GM12878 (cell line): ENCODE measurements around the gene DCAF6. TPM values are rescaled to one million over a fixed set of nuclear protein-coding genes. Genes with fewer than 3 reads are reported as not detected.

Experiments
- ATAC-seq: fragments of 200-7000 bp; cut with Tn5 transposase; 3 replicates; pipeline ENCODE4 v1.9.1; 2020; ENCODE audit warnings: mild to moderate bottlenecking, moderate library complexity
- BruUV-seq: library from RNA; stranded (reverse); fragments of 400-500 nt; replicated peaks from 2 replicates; lab custom pipeline; 2021; lab: Mats Ljungman, UMichigan
- CTCF ChIA-PET: fragments of 300-600 bp; sonication (Branson Sonifier 250); formaldehyde crosslinking; extraction: SDS; loops from one replicate; lab custom pipeline; 2021; ENCODE audit warnings: inconsistent platforms; lab: Yijun Ruan, JAX
- POLR2A ChIA-PET: fragments of 350-600 bp; formaldehyde crosslinking; extraction: SDS; loops from one replicate; lab custom pipeline; 2021; ENCODE audit warnings: inconsistent platforms; lab: Charles Lee
- RAD21 ChIA-PET: fragments of 300-600 bp; sonication (Branson Sonifier 250); formaldehyde crosslinking; loops from one replicate; lab custom pipeline; 2023; ENCODE audit warnings: antibody characterized with exemption; ENCODE audit not compliant: unreplicated experiment; lab: Charles Lee
- SMC1A ChIA-PET: fragments of 300-600 bp; sonication (Branson Sonifier 250); formaldehyde crosslinking; loops from one replicate; lab custom pipeline; 2023; ENCODE audit not compliant: unreplicated experiment, uncharacterized antibody; lab: Charles Lee
- DNase-seq: peaks from one replicate; pipeline ENCODE4 v3.0.0-alpha.2; 2011; ENCODE audit warnings: low read depth, low spot score
- FAIRE-seq: peaks from 3 replicates; lab custom pipeline; 2011; peaks lifted over from hg19 to GRCh38; lab: Jason Lieb, UNC
- H2AFZ ChIP-seq: 2 replicates; pipeline ENCODE4 v1.6.0; 2011; ENCODE audit warnings: low read depth, low read length, control low read depth; ENCODE audit not compliant: control insufficient read depth
- H3K27ac ChIP-seq: 2 replicates; pipeline ENCODE4 v1.5.1; 2011; ENCODE audit warnings: control low read depth; ENCODE audit not compliant: control insufficient read depth, insufficient read depth
- H3K27me3 ChIP-seq, 2 experiments: replicated peaks in 1 of 2; 2 replicates each; pipeline versions ENCODE4 v1.6.0 to v1.6.1; 2011; ENCODE audit warnings: low read length in 1 of 2; ENCODE audit not compliant: control insufficient read depth in 2 of 2, insufficient read depth in 2 of 2
- H3K36me3 ChIP-seq, 2 experiments: 2 replicates each; pipeline ENCODE4 v1.5.1; 2011; ENCODE audit warnings: low read length in 1 of 2; ENCODE audit not compliant: control insufficient read depth in 2 of 2, insufficient read depth in 2 of 2
- H3K4me1 ChIP-seq: 2 replicates; pipeline ENCODE4 v1.6.1; 2011; ENCODE audit warnings: mild to moderate bottlenecking, low read length, moderate library complexity, mixed read lengths; ENCODE audit not compliant: control insufficient read depth, insufficient read depth
- H3K4me2 ChIP-seq: 2 replicates; pipeline ENCODE4 v1.6.0; 2011; ENCODE audit warnings: control low read depth; ENCODE audit not compliant: control insufficient read depth, insufficient read depth
- H3K4me3 ChIP-seq: fragments of 200-600 bp; sonication (generic); 2 replicates; pipeline ENCODE4 v1.5.1; 2016
- H3K79me2 ChIP-seq: 2 replicates; pipeline ENCODE4 v1.6.0; 2011; ENCODE audit warnings: low read length; ENCODE audit not compliant: control insufficient read depth, insufficient read depth
- H3K9ac ChIP-seq: 2 replicates; pipeline ENCODE4 v1.8.0; 2011; ENCODE audit warnings: low read length, control low read depth, mixed read lengths; ENCODE audit not compliant: control insufficient read depth, insufficient read depth
- H3K9me3 ChIP-seq: replicated peaks from 3 replicates; pipeline ENCODE4 v1.5.1; 2011; ENCODE audit warnings: mild to moderate bottlenecking, low read length; ENCODE audit not compliant: control insufficient read depth, insufficient read depth
- H4K20me1 ChIP-seq: 2 replicates; pipeline ENCODE4 v1.6.0; 2011; ENCODE audit not compliant: control insufficient read depth, insufficient read depth
- E4F1 ChIP-seq: fragments of 450-650 bp; IDR thresholded peaks from 2 replicates; pipeline ENCODE4 v1.6.1; 2018; ENCODE audit warnings: borderline replicate concordance, mild to moderate bottlenecking; ENCODE audit not compliant: partially characterized antibody
- WGBS: methylation state at CpG from one replicate; pipeline ENCODE4 v1.1.6; 2016; ENCODE audit warnings: low lambda C conversion rate; ENCODE audit not compliant: insufficient replicate concordance, insufficient coverage; ENCODE audit errors: missing lambda C conversion rate; 5-methylcytosine and 5-hydroxymethylcytosine counted together
- in situ Hi-C: fragments of 300-500 bp; cut with MboI; formaldehyde crosslinking; loops from 9 replicates; pipeline ENCODE4 v1.14.3; 2018; ENCODE audit warnings: mixed read lengths
- intact Hi-C: fragments of 100-400 bp; cut with micrococcal nuclease; formaldehyde crosslinking; loops from one replicate; pipeline ENCODE4 v1.14.2; 2022; ENCODE audit not compliant: unreplicated experiment
- polyA plus RNA-seq, 11 experiments: library from polyadenylated mRNA; depleted of rRNA in 4 of 11; unstranded in 6 of 11; stranded (reverse) in 5 of 11; fragments of >200 nt; fragmentation: Nextera tagmentation in 4 of 11; fragmentation: Illumina TruSeq in 1 of 11; extraction: Ambion mirVana in 4 of 11; extraction: Trizol in 1 of 11; gene quantifications; 1 replicate in 1 of 11; 2 replicates in 10 of 11; pipeline versions ENCODE4 v1.2.1 to v1.2.3, GENCODE V29; 2011 to 2016; ENCODE audit warnings: inconsistent platforms in 2 of 11, missing spikeins in 2 of 11, low read depth in 1 of 11
- total RNA-seq, 4 experiments: library from RNA; depleted of rRNA in 3 of 4; stranded (reverse); fragments of >200 nt in 3 of 4; fragmentation: Illumina TruSeq in 1 of 4; extraction: Trizol in 1 of 4; gene quantifications; 2 replicates each; pipeline versions ENCODE4 v1.2.1 to v1.2.3, GENCODE V29; 2013 to 2021

The DCAF6 gene
- total and polyA plus RNA-seq, 10 of the 15 experiments (the other 5 are each of a cell fraction or from before 2014, with no cell fraction given): 11.4 to 62.7 (median 33.0) TPM

DNA sequence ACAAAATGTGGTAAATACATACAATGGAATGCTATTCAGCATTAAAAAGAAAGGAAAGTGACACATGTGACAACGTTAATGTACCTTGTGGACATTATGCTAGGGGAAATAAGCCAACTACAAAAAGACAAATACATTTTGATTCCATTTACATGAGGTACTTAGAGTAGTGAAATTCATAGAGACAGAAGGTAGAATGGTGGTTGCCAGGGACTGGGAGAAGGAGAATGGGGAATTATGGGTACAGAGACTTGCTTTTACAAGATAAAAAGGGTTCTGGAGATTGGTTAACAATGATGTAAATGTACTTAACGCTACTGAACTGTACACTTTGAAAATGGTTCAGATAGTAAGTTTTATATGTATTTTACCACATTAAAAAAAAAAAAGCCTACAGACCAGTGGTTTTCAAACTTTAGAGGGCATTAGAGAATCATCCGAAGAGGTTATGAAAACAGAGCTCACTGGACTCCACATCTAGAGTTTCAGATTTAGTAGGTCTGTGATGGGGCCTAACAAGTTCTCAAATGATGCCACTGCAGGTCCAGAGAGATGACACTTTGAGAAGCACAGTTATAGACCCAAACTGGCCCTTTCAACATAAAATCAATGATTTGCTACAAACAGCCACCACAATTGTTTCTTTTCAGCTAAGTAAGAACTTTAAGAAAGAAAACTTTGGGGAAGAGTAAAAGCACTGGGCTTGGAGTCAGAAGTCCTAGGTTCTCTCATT lies 13.0 kb upstream of the DCAF6 start:
- no peak overlapping the region for H3K4me2 ChIP-seq
- H4K20me1 ChIP-seq: no peaks in the 10 kb centered on the region
- no peaks in the 10 kb centered on the region for H3K9me3 ChIP-seq
- DNase-seq (no peak), ATAC-seq (peak; percentile 65), FAIRE-seq (no peak)
- no TSS peak for BruUV-seq
- H3K27me3 ChIP-seq: no peaks in the 10 kb centered on the region
- no peak overlapping the region for H2AFZ ChIP-seq
- no peak overlapping the region for H3K27ac ChIP-seq
- H3K4me1 ChIP-seq: peaks cover 5% of the 10 kb centered on the region; the same call in 1 of the 2 replicates
- no peak overlapping the region for H3K9ac ChIP-seq
- ChIA-PET CTCF (interaction anchor here (0.9 to 1.6 kb wide), 4 partner anchors 12 to 159 kb away, joined by 3 to 9 read pairs (median 6); partner anchors contain the start of gene DCAF6), SMC1A (interaction anchor here (0.6 to 1.7 kb wide), 6 partner anchors 9 to 523 kb away, joined by 3 to 8 read pairs (median 4); partner anchors contain the start of genes DCAF6 and MPC2), RAD21 (interaction anchor here (0.6 to 1.4 kb wide), 6 partner anchors 8 to 240 kb away, joined by 3 to 4 read pairs (median 3); partner anchors contain the start of genes ADCY10 and DCAF6), POLR2A (interaction anchor here (0.6 to 1.4 kb wide), 5 partner anchors 8 to 87 kb away, joined by 3 to 9 read pairs (median 4); partner anchors contain the start of gene DCAF6)
- no peak for TF ChIP-seq E4F1
- H3K4me3 ChIP-seq: no peak overlapping the region
- intact Hi-C loops (no loop called here), in situ Hi-C loops (no loop called here)
- WGBS: 51% methylated on average over 3 of the region's 3 CpGs
- peaks cover 6% of the 10 kb centered on the region for H3K79me2 ChIP-seq
- no peaks in the 10 kb centered on the region; a peak in 1 of 4 replicates for H3K36me3 ChIP-seq
